Choroid plexus epithelial cell (primary cell): ENCODE measurements around the gene LARP4B.
A peak's percentile ranks its signal among the peaks of the same experiment; 100 is the strongest.

Source experiments
- DNase-seq: peaks from one replicate; pipeline ENCODE4 v3.0.0-alpha.2; 2010; ENCODE audit warnings: low read depth
- H3K4me3 ChIP-seq: 2 replicates; pipeline ENCODE4 v1.5.1; 2011; ENCODE audit warnings: low read depth, mild to moderate bottlenecking, control low read depth, low read length, moderate library complexity
- CTCF ChIP-seq: conservative IDR thresholded peaks from 2 replicates; pipeline ENCODE4 v1.5.1; 2011; ENCODE audit warnings: low read depth, mild to moderate bottlenecking, control low read depth, inconsistent platforms, low read length, moderate library complexity

LARP4B gene

GRCh38 chr10:818526-819220, 112.8 kb downstream of the LARP4B start:
- no peak overlapping the region for H3K4me3 ChIP-seq
- no peak for TF ChIP-seq CTCF
- DNase-seq, result no peak

- peak; percentile 33 for DNase-seq
- no peak overlapping the region for H3K4me3 ChIP-seq
- no peak for TF ChIP-seq CTCF
These were observed 113.5 kb downstream of the LARP4B start for GRCh38 chr10:818010-818409.

GRCh38 chr10:817371-817770, 114.1 kb downstream of the LARP4B start:
- TF ChIP-seq CTCF, result no peak
- DNase-seq, result peak; percentile 12
- H3K4me3 ChIP-seq, result no peak overlapping the region

GRCh38 chr10:816958-817357, 114.5 kb downstream of the LARP4B start:
- DNase-seq, result no peak
- no peak for TF ChIP-seq CTCF
- H3K4me3 ChIP-seq, result no peak overlapping the region

GRCh38 chr10:816091-816477, 115.4 kb downstream of the LARP4B start:
- H3K4me3 ChIP-seq, result no peak overlapping the region
- no peak for TF ChIP-seq CTCF
- DNase-seq, result no peak

- TF ChIP-seq CTCF, result peak; percentile 46
- DNase-seq, result peak; percentile 30
- no peak overlapping the region for H3K4me3 ChIP-seq
These were observed 116.0 kb downstream of the LARP4B start for GRCh38 chr10:815338-816090.
